SK-N-SH (cell line): ENCODE results near the gene OR5I1. TPM values are rescaled to one million over a fixed set of nuclear protein-coding genes. Genes with fewer than 3 reads are reported as not detected.

ENCODE experiments used
- CTCF ChIA-PET: fragments of 300-600, 350-600 bp; formaldehyde crosslinking; extraction: SDS; loops from one replicate; lab custom pipeline; 2021; lab: Yijun Ruan, JAX
- POLR2A ChIA-PET: fragments of 350-600 bp; sonication (Branson Sonifier 250); formaldehyde crosslinking; extraction: SDS; loops from one replicate; lab custom pipeline; 2020; ENCODE audit warnings: antibody characterized with exemption, inconsistent platforms; lab: Yijun Ruan, JAX
- DNase-seq: peaks from one replicate; pipeline ENCODE4 v3.0.0; 2012
- H2AFZ ChIP-seq: fragments of 200-600 bp; sonication (generic); 2 replicates; pipeline ENCODE4 v1.8.1; 2016; ENCODE audit warnings: antibody characterized with exemption, mild to moderate bottlenecking, low read depth
- H3F3A ChIP-seq: fragments of 200-600 bp; sonication (generic); replicated peaks from 2 replicates; pipeline ENCODE3; 2016; ENCODE audit warnings: antibody characterized with exemption, mild to moderate bottlenecking; ENCODE audit not compliant: insufficient read depth
- H3K27ac ChIP-seq, 2 experiments: fragments of 200-500 bp in 1 of 2; fragments of 200-600 bp in 1 of 2; sonication (Bioruptor generic) in 1 of 2; sonication (generic), shearing (Covaris generic) in 1 of 2; 2 replicates each; pipeline versions ENCODE4 v1.5.1 to v1.6.1; 2014 to 2016; ENCODE audit warnings: low read depth in 2 of 2, inconsistent platforms in 1 of 2, low read length in 1 of 2, mild to moderate bottlenecking in 1 of 2, mixed read lengths in 1 of 2
- H3K27me3 ChIP-seq: fragments of 200-600 bp; sonication (generic), shearing (Covaris generic); 2 replicates; pipeline ENCODE4 v1.6.1; 2016; ENCODE audit warnings: mixed run types; ENCODE audit not compliant: insufficient read depth
- H3K36me3 ChIP-seq, 2 experiments: fragments of 200-500 bp in 1 of 2; fragments of 200-600 bp in 1 of 2; sonication (Bioruptor generic) in 1 of 2; sonication (generic) in 1 of 2; replicated peaks in 1 of 2; 2 replicates each; pipeline versions ENCODE3 to v1.5.1; 2014 to 2016; ENCODE audit warnings: low read length in 1 of 2, mild to moderate bottlenecking in 1 of 2; ENCODE audit not compliant: insufficient read depth in 2 of 2, control insufficient read depth in 1 of 2
- H3K4me1 ChIP-seq, 2 experiments: fragments of 200-500 bp in 1 of 2; fragments of 200-600 bp in 1 of 2; sonication (Bioruptor generic) in 1 of 2; sonication (generic), shearing (Covaris generic) in 1 of 2; 2 replicates each; pipeline versions ENCODE4 v1.5.1 to v1.6.1; 2014 to 2016; ENCODE audit warnings: low read depth in 1 of 2, low read length in 1 of 2, mixed run types in 1 of 2; ENCODE audit not compliant: insufficient read depth in 2 of 2, control insufficient read depth in 1 of 2
- H3K4me2 ChIP-seq: fragments of 200-600 bp; sonication (generic), shearing (Covaris generic); 2 replicates; pipeline ENCODE4 v1.6.1; 2017; ENCODE audit warnings: mixed run types
- H3K4me3 ChIP-seq, 2 experiments: fragments of 200-500 bp in 1 of 2; fragments of 200-600 bp in 1 of 2; sonication (Bioruptor generic) in 1 of 2; sonication (generic), shearing (Covaris generic) in 1 of 2; 2 replicates each; pipeline versions ENCODE4 v1.5.1 to v1.8.1; 2014 to 2016; ENCODE audit warnings: low read depth in 2 of 2, inconsistent platforms in 1 of 2, low read length in 1 of 2, mild to moderate bottlenecking in 1 of 2, mixed read lengths in 1 of 2, moderate library complexity in 1 of 2
- H3K79me2 ChIP-seq: fragments of 200-600 bp; sonication (generic); 2 replicates; pipeline ENCODE4 v1.8.1; 2017; ENCODE audit warnings: mild to moderate bottlenecking; ENCODE audit not compliant: insufficient read depth
- H3K9ac ChIP-seq: fragments of 200-600 bp; sonication (generic); 2 replicates; pipeline ENCODE4 v1.6.1; 2017; ENCODE audit warnings: mixed run types
- H3K9me2 ChIP-seq: fragments of 200-600 bp; sonication (generic); 2 replicates; pipeline ENCODE4 v1.6.1; 2017; ENCODE audit warnings: mixed run types
- H3K9me3 ChIP-seq: fragments of 200-600 bp; sonication (generic); 2 replicates; pipeline ENCODE4 v1.6.1; 2017; ENCODE audit warnings: mixed run types, mild to moderate bottlenecking, moderate library complexity
- H4K20me1 ChIP-seq: fragments of 200-600 bp; sonication (generic); 2 replicates; pipeline ENCODE4 v1.6.1; 2017; ENCODE audit warnings: mild to moderate bottlenecking, mixed run types; ENCODE audit not compliant: insufficient read depth
- CHD2 ChIP-seq: fragments of 150-350 bp; IDR thresholded peaks from 2 replicates; pipeline ENCODE4 v1.6.1; 2018; ENCODE audit warnings: low read length; ENCODE audit not compliant: partially characterized antibody
- FOSL2 ChIP-seq: IDR thresholded peaks from 2 replicates; pipeline ENCODE4 v1.4.0; 2012; ENCODE audit warnings: low read depth, mild to moderate bottlenecking, moderate library complexity, borderline replicate concordance
- FOXJ3 ChIP-seq: sonication (generic); formaldehyde crosslinking; IDR thresholded peaks from 2 replicates; pipeline ENCODE4 v1.5.1; 2020; ENCODE audit warnings: mild to moderate bottlenecking, missing genetic modification reagents
- FOXM1 ChIP-seq: IDR thresholded peaks from 2 replicates; pipeline ENCODE4 v1.4.0; 2012; ENCODE audit warnings: low read depth, mild to moderate bottlenecking
- JUND ChIP-seq: IDR thresholded peaks from 2 replicates; pipeline ENCODE4 v1.4.0; 2012
- MXI1 ChIP-seq: IDR thresholded peaks from 2 replicates; pipeline ENCODE4 v1.6.1; 2012; ENCODE audit warnings: mild to moderate bottlenecking, low read depth, low read length, improper control_type of control experiment
- NFIC ChIP-seq: IDR thresholded peaks from 2 replicates; pipeline ENCODE4 v1.4.0; 2012; ENCODE audit warnings: borderline replicate concordance
- NRF1 ChIP-seq: IDR thresholded peaks from 2 replicates; pipeline ENCODE4 v1.6.1; 2012; ENCODE audit warnings: low read depth, mild to moderate bottlenecking, low read length
- POLR2AphosphoS5 ChIP-seq: IDR thresholded peaks from 2 replicates; pipeline ENCODE4 v1.6.1; 2012; ENCODE audit warnings: low read depth, low read length
- RCOR1 ChIP-seq: fragments of 150-350 bp; IDR thresholded peaks from 2 replicates; pipeline ENCODE4 v1.6.1; 2017; ENCODE audit warnings: antibody characterized with exemption, low read length
- RFX5 ChIP-seq: IDR thresholded peaks from 2 replicates; pipeline ENCODE4 v1.6.1; 2012; ENCODE audit warnings: mild to moderate bottlenecking, improper control_type of control experiment, low read length
- RXRA ChIP-seq: IDR thresholded peaks from 2 replicates; pipeline ENCODE4 v1.4.0; 2012; ENCODE audit warnings: low read depth, mild to moderate bottlenecking, borderline replicate concordance
- TCF12 ChIP-seq: IDR thresholded peaks from 2 replicates; pipeline ENCODE4 v1.4.0; 2012
- TEAD4 ChIP-seq: IDR thresholded peaks from 2 replicates; pipeline ENCODE4 v1.4.0; 2012; ENCODE audit warnings: mild to moderate bottlenecking, borderline replicate concordance; ENCODE audit not compliant: insufficient read depth
- WGBS: methylation state at CpG from one replicate; pipeline ENCODE4 v1.1.6; 2017; ENCODE audit warnings: low lambda C conversion rate; 5-methylcytosine and 5-hydroxymethylcytosine counted together
- polyA plus RNA-seq, 3 experiments: library from polyadenylated mRNA; depleted of rRNA; stranded (reverse); fragments of >200 nt; gene quantifications; 2 replicates each; pipeline ENCODE4 v1.2.3, GENCODE V29; 2012
- TF ChIP-seq, protein P1 (sequence below): IDR thresholded peaks from 2 replicates; pipeline ENCODE4 v1.6.1; 2012; ENCODE audit warnings: mild to moderate bottlenecking, low read depth, low read length, moderate library complexity
- TF ChIP-seq, protein P2 (sequence below): IDR thresholded peaks from 2 replicates; pipeline ENCODE4 v1.4.0; 2012; ENCODE audit warnings: low read depth, borderline replicate concordance
- TF ChIP-seq, protein P3 (sequence below): IDR thresholded peaks from 2 replicates; pipeline ENCODE4 v1.4.0; 2012; ENCODE audit warnings: low read depth, borderline replicate concordance
- TF ChIP-seq, protein P4 (sequence below): IDR thresholded peaks from 2 replicates; pipeline ENCODE4 v1.4.0; 2012; ENCODE audit warnings: low read depth

The OR5I1 gene
- polyA plus RNA-seq, 1 of the 3 experiments (the other 2 are of a cell fraction) = not detected

DNA sequence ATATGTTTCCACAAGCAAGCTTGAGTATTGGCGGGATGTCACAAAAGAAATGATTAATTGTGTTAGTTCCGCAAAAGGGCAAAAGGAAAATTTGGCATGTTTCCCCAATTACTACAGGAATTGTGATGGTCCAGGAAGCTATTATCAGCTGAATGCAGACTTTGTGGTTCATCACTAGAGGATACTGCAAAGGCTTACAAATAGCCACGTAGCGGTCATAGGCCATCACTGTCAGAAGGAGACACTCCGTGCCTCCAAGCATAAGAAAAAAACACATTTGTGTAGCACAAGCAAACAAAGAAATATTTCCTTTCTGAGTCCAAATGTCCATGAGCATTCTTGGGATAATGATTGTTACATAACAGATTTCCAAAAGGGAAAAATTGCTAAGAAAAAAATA lies 31.7 kb upstream of the OR5I1 start:
- no peak overlapping the region for H2AFZ ChIP-seq
- TF ChIP-seq, protein P1, sequence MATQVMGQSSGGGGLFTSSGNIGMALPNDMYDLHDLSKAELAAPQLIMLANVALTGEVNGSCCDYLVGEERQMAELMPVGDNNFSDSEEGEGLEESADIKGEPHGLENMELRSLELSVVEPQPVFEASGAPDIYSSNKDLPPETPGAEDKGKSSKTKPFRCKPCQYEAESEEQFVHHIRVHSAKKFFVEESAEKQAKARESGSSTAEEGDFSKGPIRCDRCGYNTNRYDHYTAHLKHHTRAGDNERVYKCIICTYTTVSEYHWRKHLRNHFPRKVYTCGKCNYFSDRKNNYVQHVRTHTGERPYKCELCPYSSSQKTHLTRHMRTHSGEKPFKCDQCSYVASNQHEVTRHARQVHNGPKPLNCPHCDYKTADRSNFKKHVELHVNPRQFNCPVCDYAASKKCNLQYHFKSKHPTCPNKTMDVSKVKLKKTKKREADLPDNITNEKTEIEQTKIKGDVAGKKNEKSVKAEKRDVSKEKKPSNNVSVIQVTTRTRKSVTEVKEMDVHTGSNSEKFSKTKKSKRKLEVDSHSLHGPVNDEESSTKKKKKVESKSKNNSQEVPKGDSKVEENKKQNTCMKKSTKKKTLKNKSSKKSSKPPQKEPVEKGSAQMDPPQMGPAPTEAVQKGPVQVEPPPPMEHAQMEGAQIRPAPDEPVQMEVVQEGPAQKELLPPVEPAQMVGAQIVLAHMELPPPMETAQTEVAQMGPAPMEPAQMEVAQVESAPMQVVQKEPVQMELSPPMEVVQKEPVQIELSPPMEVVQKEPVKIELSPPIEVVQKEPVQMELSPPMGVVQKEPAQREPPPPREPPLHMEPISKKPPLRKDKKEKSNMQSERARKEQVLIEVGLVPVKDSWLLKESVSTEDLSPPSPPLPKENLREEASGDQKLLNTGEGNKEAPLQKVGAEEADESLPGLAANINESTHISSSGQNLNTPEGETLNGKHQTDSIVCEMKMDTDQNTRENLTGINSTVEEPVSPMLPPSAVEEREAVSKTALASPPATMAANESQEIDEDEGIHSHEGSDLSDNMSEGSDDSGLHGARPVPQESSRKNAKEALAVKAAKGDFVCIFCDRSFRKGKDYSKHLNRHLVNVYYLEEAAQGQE = no peak
- TF ChIP-seq RFX5 (no peak), MXI1 (no peak), RCOR1 (no peak), FOXJ3 (CRISPR knock-in tag) (no peak), TEAD4 (no peak), CHD2 (no peak), FOSL2 (no peak), POLR2AphosphoS5 (no peak), FOXM1 (no peak), JUND (no peak), TCF12 (no peak), RXRA (no peak), NRF1 (no peak), NFIC (no peak)
- TF ChIP-seq, protein P2, sequence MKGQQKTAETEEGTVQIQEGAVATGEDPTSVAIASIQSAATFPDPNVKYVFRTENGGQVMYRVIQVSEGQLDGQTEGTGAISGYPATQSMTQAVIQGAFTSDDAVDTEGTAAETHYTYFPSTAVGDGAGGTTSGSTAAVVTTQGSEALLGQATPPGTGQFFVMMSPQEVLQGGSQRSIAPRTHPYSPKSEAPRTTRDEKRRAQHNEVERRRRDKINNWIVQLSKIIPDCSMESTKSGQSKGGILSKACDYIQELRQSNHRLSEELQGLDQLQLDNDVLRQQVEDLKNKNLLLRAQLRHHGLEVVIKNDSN = no peak
- TF ChIP-seq, protein P3, sequence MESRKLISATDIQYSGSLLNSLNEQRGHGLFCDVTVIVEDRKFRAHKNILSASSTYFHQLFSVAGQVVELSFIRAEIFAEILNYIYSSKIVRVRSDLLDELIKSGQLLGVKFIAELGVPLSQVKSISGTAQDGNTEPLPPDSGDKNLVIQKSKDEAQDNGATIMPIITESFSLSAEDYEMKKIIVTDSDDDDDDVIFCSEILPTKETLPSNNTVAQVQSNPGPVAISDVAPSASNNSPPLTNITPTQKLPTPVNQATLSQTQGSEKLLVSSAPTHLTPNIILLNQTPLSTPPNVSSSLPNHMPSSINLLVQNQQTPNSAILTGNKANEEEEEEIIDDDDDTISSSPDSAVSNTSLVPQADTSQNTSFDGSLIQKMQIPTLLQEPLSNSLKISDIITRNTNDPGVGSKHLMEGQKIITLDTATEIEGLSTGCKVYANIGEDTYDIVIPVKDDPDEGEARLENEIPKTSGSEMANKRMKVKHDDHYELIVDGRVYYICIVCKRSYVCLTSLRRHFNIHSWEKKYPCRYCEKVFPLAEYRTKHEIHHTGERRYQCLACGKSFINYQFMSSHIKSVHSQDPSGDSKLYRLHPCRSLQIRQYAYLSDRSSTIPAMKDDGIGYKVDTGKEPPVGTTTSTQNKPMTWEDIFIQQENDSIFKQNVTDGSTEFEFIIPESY = no peak
- TF ChIP-seq, protein P4, sequence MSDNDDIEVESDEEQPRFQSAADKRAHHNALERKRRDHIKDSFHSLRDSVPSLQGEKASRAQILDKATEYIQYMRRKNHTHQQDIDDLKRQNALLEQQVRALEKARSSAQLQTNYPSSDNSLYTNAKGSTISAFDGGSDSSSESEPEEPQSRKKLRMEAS = no peak
- H3K4me3 ChIP-seq = no peak overlapping the region
- no peaks in the 10 kb centered on the region for H3K4me1 ChIP-seq
- POLR2A ChIA-PET = no interaction called here
- 3% methylated on average over 5 of the region's 5 CpGs for WGBS
- H3K9me2 ChIP-seq = no peaks in the 10 kb centered on the region
- H3K27ac ChIP-seq = no peak overlapping the region
- H3K4me2 ChIP-seq = no peak overlapping the region
- no peak for DNase-seq
- no peaks in the 10 kb centered on the region for H3K79me2 ChIP-seq
- H4K20me1 ChIP-seq = no peaks in the 10 kb centered on the region
- H3K9ac ChIP-seq = no peak overlapping the region
- CTCF ChIA-PET = no interaction called here
- no peaks in the 10 kb centered on the region for H3K9me3 ChIP-seq
- H3K27me3 ChIP-seq = no peaks in the 10 kb centered on the region
- H3K36me3 ChIP-seq = no peaks in the 10 kb centered on the region
- H3F3A ChIP-seq = no peaks in the 10 kb centered on the region
